Stomach smooth muscle (tissue), 2 donors: Measurements from ENCODE around the gene INKA1.
"Not testable (repeated sequence)": the region's sequence is repeated elsewhere in the genome, so short reads cannot be mapped to it uniquely, and the experiment has no call there.

Experiments
- H3K27ac ChIP-seq: one replicate; pipeline ENCODE4 v1.7.0; 2013; ENCODE audit warnings: mild to moderate bottlenecking, low read length, inconsistent platforms
- H3K27me3 ChIP-seq, 2 donors: one replicate each; pipeline ENCODE4 v1.7.0; 2013; ENCODE audit warnings: low read length in 2 of 2; ENCODE audit not compliant: insufficient read depth in 2 of 2, control insufficient read depth in 1 of 2
- H3K36me3 ChIP-seq, 2 donors: one replicate each; pipeline ENCODE4 v1.7.0; 2013; ENCODE audit warnings: low read length in 2 of 2; ENCODE audit not compliant: control insufficient read depth in 2 of 2, insufficient read depth in 2 of 2
- H3K4me1 ChIP-seq: one replicate; pipeline ENCODE4 v1.7.0; 2013; ENCODE audit warnings: low read length; ENCODE audit not compliant: control insufficient read depth, insufficient read depth
- H3K4me3 ChIP-seq, 2 donors: one replicate each; pipeline ENCODE4 v1.7.0; 2013; ENCODE audit warnings: low read length in 2 of 2
- H3K9ac ChIP-seq, 2 donors: one replicate each; pipeline ENCODE4 v1.7.0; 2013; ENCODE audit warnings: low read length in 2 of 2, mild to moderate bottlenecking in 1 of 2
- H3K9me3 ChIP-seq, 2 donors: one replicate each; pipeline ENCODE4 v1.7.0; 2013; ENCODE audit warnings: low read length in 2 of 2; ENCODE audit not compliant: control insufficient read depth in 2 of 2
- donor health status: healthy.
- donor health status: Pancreatic carcinoma.

Gene INKA1

GRCh38 chr3:49775538-49775937 lies 27.5 kb upstream of the INKA1 start:
- Histone ChIP-seq H3K4me1 (peaks cover 10% of the 10 kb centered on the region), H3K27me3 (no peaks in the 10 kb centered on the region), H3K9ac (peak overlapping the region in 1 of 2 donors; percentile 13), H3K27ac (peak overlapping the region; percentile 26), H3K9me3 (no peaks in the 10 kb centered on the region), H3K36me3 (no peaks in the 10 kb centered on the region), H3K4me3 (no peak overlapping the region)

- peaks cover 15% of the 10 kb centered on the region for H3K4me1 ChIP-seq
- not testable (repeated sequence) for H3K27me3 ChIP-seq, H3K4me3 ChIP-seq, H3K9ac ChIP-seq, H3K36me3 ChIP-seq, H3K9me3 ChIP-seq, H3K27ac ChIP-seq
Measured at GRCh38 chr3:49776101-49776500, 27.0 kb upstream of the INKA1 start.

- Histone ChIP-seq H3K9me3 (no peaks in the 10 kb centered on the region), H3K4me1 (peaks cover 24% of the 10 kb centered on the region), H3K27ac (no peak overlapping the region), H3K36me3 (peaks cover 3 to 4% of the 10 kb centered on the region in 2 donors), H3K4me3 (no peak overlapping the region), H3K27me3 (no peaks in the 10 kb centered on the region), H3K9ac (no peak overlapping the region)
Measured at GRCh38 chr3:49779358-49780079, 23.5 kb upstream of the INKA1 start.

GRCh38 chr3:49780080-49780974 lies 22.7 kb upstream of the INKA1 start:
- H3K36me3 ChIP-seq = peaks cover 3 to 4% of the 10 kb centered on the region in 2 donors
- no peaks in the 10 kb centered on the region for H3K27me3 ChIP-seq
- peaks cover 28% of the 10 kb centered on the region for H3K4me1 ChIP-seq
- H3K9me3 ChIP-seq = no peaks in the 10 kb centered on the region
- no peak overlapping the region for H3K4me3 ChIP-seq
- no peak overlapping the region for H3K9ac ChIP-seq
- H3K27ac ChIP-seq = no peak overlapping the region

GRCh38 chr3:49780975-49781365 lies 22.1 kb upstream of the INKA1 start:
- not testable (repeated sequence) for H3K9me3 ChIP-seq, H3K36me3 ChIP-seq, H3K9ac ChIP-seq, H3K27ac ChIP-seq, H3K4me3 ChIP-seq, H3K27me3 ChIP-seq
- peaks cover 30% of the 10 kb centered on the region for H3K4me1 ChIP-seq

- H3K27ac ChIP-seq = no peak overlapping the region
- H3K9ac ChIP-seq = no peak overlapping the region
- peaks cover 30% of the 10 kb centered on the region for H3K4me1 ChIP-seq
- no peaks in the 10 kb centered on the region for H3K27me3 ChIP-seq
- no peak overlapping the region for H3K4me3 ChIP-seq
- no peaks in the 10 kb centered on the region for H3K9me3 ChIP-seq
- peaks cover 3 to 4% of the 10 kb centered on the region in 2 donors for H3K36me3 ChIP-seq
Measured at GRCh38 chr3:49781415-49782199, 21.5 kb upstream of the INKA1 start.

- H3K4me1 ChIP-seq = peaks cover 36% of the 10 kb centered on the region
- H3K36me3 ChIP-seq = not testable (repeated sequence)
Measured at GRCh38 chr3:49782277-49782676, 20.8 kb upstream of the INKA1 start.

GRCh38 chr3:49785565-49786356 lies 17.3 kb upstream of the INKA1 start:
- no peaks in the 10 kb centered on the region for H3K27me3 ChIP-seq
- H3K9ac ChIP-seq = peak overlapping the region; percentile 91 to 94
- H3K4me3 ChIP-seq = peak overlapping the region; percentile 95 to 97
- H3K4me1 ChIP-seq = peaks cover 33% of the 10 kb centered on the region
- H3K27ac ChIP-seq = peak overlapping the region; percentile 87
- no peaks in the 10 kb centered on the region for H3K9me3 ChIP-seq
- H3K36me3 ChIP-seq = peaks cover 3 to 4% of the 10 kb centered on the region in 2 donors

More at GRCh38 chr3:49782277-49782676, 20.8 kb upstream of the INKA1 start:
- H3K27me3 ChIP-seq, H3K27ac ChIP-seq, H3K9me3 ChIP-seq, H3K4me3 ChIP-seq, H3K9ac ChIP-seq: not testable (repeated sequence)

- Histone ChIP-seq H3K9me3 (no peaks in the 10 kb centered on the region), H3K4me1 (peaks cover 29% of the 10 kb centered on the region), H3K9ac (peak within 1 kb of the TSS; percentile 91 to 94), H3K36me3 (peaks cover under 1% of the 10 kb centered on the region in 2 donors), H3K27ac (peak within 1 kb of the TSS; percentile 87), H3K27me3 (no peaks in the 10 kb centered on the region), H3K4me3 (peak within 1 kb of the TSS; percentile 95 to 97)
Measured at GRCh38 chr3:49786357-49787181, 16.5 kb upstream of the INKA1 start, which contains the start of gene IP6K1. TSS of gene IP6K1 (minus strand) at chr3:49786542. CDS start at chr3:49748040, 38,502 bp downstream.
